Fibroblast of lung (primary cell): ENCODE data around the gene HHAT. TPM values are rescaled to one million over a fixed set of nuclear protein-coding genes. Genes with fewer than 3 reads are reported as not detected.

Experiments
- DNase-seq, 2 donors: peaks; one replicate each; pipeline versions ENCODE4 v3.0.0 to v3.0.0-alpha.2; 2010; ENCODE audit warnings: low read depth in 2 of 2
- H2AFZ ChIP-seq: 2 replicates; pipeline ENCODE4 v1.5.1; 2012; ENCODE audit warnings: low read length, control low read depth, inconsistent platforms
- H3K27ac ChIP-seq: 2 replicates; pipeline ENCODE4 v1.5.1; 2011; ENCODE audit warnings: low read length, control low read depth; ENCODE audit not compliant: insufficient read depth
- H3K27me3 ChIP-seq: 2 replicates; pipeline ENCODE4 v1.5.1; 2011; ENCODE audit warnings: mild to moderate bottlenecking, low read length; ENCODE audit not compliant: control insufficient read depth, insufficient read depth
- H3K36me3 ChIP-seq: 2 replicates; pipeline ENCODE4 v1.5.1; 2011; ENCODE audit warnings: low read length; ENCODE audit not compliant: control insufficient read depth, insufficient read depth
- H3K4me1 ChIP-seq: 2 replicates; pipeline ENCODE4 v1.5.1; 2011; ENCODE audit warnings: low read length; ENCODE audit not compliant: control insufficient read depth, insufficient read depth; ENCODE audit errors: extremely low read depth
- H3K4me2 ChIP-seq: 2 replicates; pipeline ENCODE4 v1.5.1; 2011; ENCODE audit warnings: low read length, control low read depth; ENCODE audit not compliant: insufficient read depth; ENCODE audit errors: extremely low read depth
- H3K4me3 ChIP-seq, 4 experiments: fragments of 200-600 bp in 1 of 4; sonication (generic) in 1 of 4; replicated peaks in 1 of 4; 2 replicates each; pipeline ENCODE4 v1.5.1; 2011 to 2016; ENCODE audit warnings: low read length in 4 of 4, low read depth in 3 of 4, mild to moderate bottlenecking in 3 of 4, control low read depth in 2 of 4, inconsistent platforms in 1 of 4, mixed read lengths in 1 of 4; ENCODE audit not compliant: insufficient read depth in 1 of 4; ENCODE audit errors: control extremely low read depth in 1 of 4
- H3K79me2 ChIP-seq: 2 replicates; pipeline ENCODE4 v1.5.1; 2012; ENCODE audit warnings: mild to moderate bottlenecking, low read length, inconsistent platforms; ENCODE audit not compliant: control insufficient read depth, insufficient read depth
- H3K9ac ChIP-seq: 2 replicates; pipeline ENCODE4 v1.5.1; 2011; ENCODE audit warnings: mild to moderate bottlenecking, low read length, control low read depth; ENCODE audit not compliant: insufficient read depth
- H3K9me3 ChIP-seq: 2 replicates; pipeline ENCODE4 v1.5.1; 2012; ENCODE audit warnings: low read depth, low read length; ENCODE audit not compliant: control insufficient read depth, insufficient read depth
- H4K20me1 ChIP-seq: 2 replicates; pipeline ENCODE4 v1.5.1; 2011; ENCODE audit warnings: low read length; ENCODE audit not compliant: control insufficient read depth, insufficient read depth; ENCODE audit errors: extremely low read depth
- CTCF ChIP-seq, 2 donors: IDR thresholded peaks in 1 of 2; conservative IDR thresholded peaks in 1 of 2; 1 replicate in 1 of 2; 2 replicates in 1 of 2; pipeline ENCODE4 v1.5.1; 2011 to 2012; ENCODE audit warnings: low read length in 2 of 2, control low read depth in 1 of 2, inconsistent platforms in 1 of 2, low read depth in 1 of 2, mild to moderate bottlenecking in 1 of 2
- EZH2 ChIP-seq: IDR thresholded peaks from 2 replicates; pipeline ENCODE4 v1.5.1; 2012; ENCODE audit warnings: low read length, control low read depth, mild to moderate bottlenecking; ENCODE audit errors: missing control alignments
- polyA plus RNA-seq, 2 donors: library from polyadenylated mRNA; depleted of rRNA in 1 of 2; stranded (reverse) in 1 of 2; unstranded in 1 of 2; fragments of >200 nt; gene quantifications; 2 replicates each; pipeline ENCODE4 v1.2.1, GENCODE V29; 2011 to 2012; ENCODE audit warnings: missing spikeins in 1 of 2
- total RNA-seq: library from RNA; depleted of rRNA; stranded (reverse); fragments of >200 nt; gene quantifications from 2 replicates; pipeline ENCODE4 v1.2.1, GENCODE V29; 2014

Gene HHAT
- total and polyA plus RNA-seq, 2 donors (not counting 1 experiment from before 2014, with no cell fraction given): 3.6 to 4.8 TPM

- H3K27me3 ChIP-seq: peaks cover 5% of the 10 kb centered on the region
- DNase-seq: no peak
- H4K20me1 ChIP-seq: no peaks in the 10 kb centered on the region
- no peaks in the 10 kb centered on the region for H3K79me2 ChIP-seq
- H2AFZ ChIP-seq: no peak overlapping the region
- no peak overlapping the region for H3K9ac ChIP-seq
- H3K4me1 ChIP-seq: peaks cover 6% of the 10 kb centered on the region
- H3K4me2 ChIP-seq: no peak overlapping the region
- TF ChIP-seq CTCF (conservative IDR thresholded peaks at IDR 0.05 in 1 of 2, IDR thresholded peaks at IDR 0.05 in 1 of 2; ENCODE audit: low read depth in 1 of 2, low read length in 2 of 2) (no peak), EZH2 (no peak)
- no peak overlapping the region for H3K4me3 ChIP-seq
- no peak overlapping the region for H3K27ac ChIP-seq
- H3K9me3 ChIP-seq: no peaks in the 10 kb centered on the region
- H3K36me3 ChIP-seq: no peaks in the 10 kb centered on the region
Measured at GRCh38 chr1:210289248-210289647, 39.5 kb upstream of the HHAT start.

- Histone ChIP-seq H3K4me1 (peaks cover 11% of the 10 kb centered on the region), H3K4me3 (no peak overlapping the region), H3K4me2 (no peak overlapping the region), H3K9ac (no peak overlapping the region), H4K20me1 (no peaks in the 10 kb centered on the region), H2AFZ (no peak overlapping the region), H3K27ac (no peak overlapping the region), H3K79me2 (no peaks in the 10 kb centered on the region), H3K36me3 (no peaks in the 10 kb centered on the region), H3K27me3 (no peaks in the 10 kb centered on the region), H3K9me3 (no peaks in the 10 kb centered on the region)
- no peak for DNase-seq
- TF ChIP-seq EZH2 (peak; percentile 38), CTCF (conservative IDR thresholded peaks at IDR 0.05 in 1 of 2, IDR thresholded peaks at IDR 0.05 in 1 of 2; ENCODE audit: low read depth in 1 of 2, low read length in 2 of 2) (no peak)
Measured at GRCh38 chr1:210291081-210291764, 37.5 kb upstream of the HHAT start.

- H3K36me3 ChIP-seq: no peaks in the 10 kb centered on the region
- no peak overlapping the region for H3K9ac ChIP-seq
- no peak for TF ChIP-seq EZH2
- TF ChIP-seq CTCF (conservative IDR thresholded peaks at IDR 0.05 in 1 of 2, IDR thresholded peaks at IDR 0.05 in 1 of 2; ENCODE audit: low read depth in 1 of 2, low read length in 2 of 2): no peak
- H3K27me3 ChIP-seq: no peaks in the 10 kb centered on the region
- H3K4me3 ChIP-seq: peak overlapping the region in 1 of 4 experiments; percentile 48
- no peak overlapping the region for H2AFZ ChIP-seq
- no peaks in the 10 kb centered on the region for H4K20me1 ChIP-seq
- H3K9me3 ChIP-seq: no peaks in the 10 kb centered on the region
- no peak overlapping the region for H3K27ac ChIP-seq
- H3K4me1 ChIP-seq: peaks cover 11% of the 10 kb centered on the region
- DNase-seq: peak; percentile 71 to 88
- no peak overlapping the region for H3K4me2 ChIP-seq
- H3K79me2 ChIP-seq: no peaks in the 10 kb centered on the region
Measured at GRCh38 chr1:210291786-210292230, 36.9 kb upstream of the HHAT start.
